GM12801 (cell line): Measurements from ENCODE around the gene FAM20B.

Source experiments
- TF ChIP-seq, protein P1 (sequence below): IDR thresholded peaks from one replicate; pipeline ENCODE4 v1.5.1; 2011; ENCODE audit warnings: control low read depth; ENCODE audit not compliant: insufficient read length; ENCODE audit errors: extremely low read depth

Gene FAM20B

DNA sequence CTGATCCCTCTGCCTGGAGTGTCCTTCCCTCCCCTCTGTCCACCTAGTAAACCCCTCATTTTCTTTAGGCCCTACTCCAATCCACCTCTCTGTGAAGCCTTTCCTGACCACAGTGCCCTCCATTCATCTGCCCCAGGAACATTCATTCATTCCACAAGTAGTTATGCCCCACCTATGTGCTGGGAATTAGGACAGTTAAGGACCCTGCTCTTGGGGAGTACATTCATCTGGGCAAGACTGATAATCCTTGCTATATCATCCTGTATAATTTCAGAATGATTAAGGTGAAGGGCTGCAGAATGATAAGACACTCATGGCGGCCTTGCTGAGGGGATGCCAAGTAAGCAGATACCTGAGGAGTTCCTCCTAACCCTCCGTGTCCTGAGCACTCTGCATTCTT is 10.3 kb upstream of the FAM20B start:
- TF ChIP-seq, protein P1, sequence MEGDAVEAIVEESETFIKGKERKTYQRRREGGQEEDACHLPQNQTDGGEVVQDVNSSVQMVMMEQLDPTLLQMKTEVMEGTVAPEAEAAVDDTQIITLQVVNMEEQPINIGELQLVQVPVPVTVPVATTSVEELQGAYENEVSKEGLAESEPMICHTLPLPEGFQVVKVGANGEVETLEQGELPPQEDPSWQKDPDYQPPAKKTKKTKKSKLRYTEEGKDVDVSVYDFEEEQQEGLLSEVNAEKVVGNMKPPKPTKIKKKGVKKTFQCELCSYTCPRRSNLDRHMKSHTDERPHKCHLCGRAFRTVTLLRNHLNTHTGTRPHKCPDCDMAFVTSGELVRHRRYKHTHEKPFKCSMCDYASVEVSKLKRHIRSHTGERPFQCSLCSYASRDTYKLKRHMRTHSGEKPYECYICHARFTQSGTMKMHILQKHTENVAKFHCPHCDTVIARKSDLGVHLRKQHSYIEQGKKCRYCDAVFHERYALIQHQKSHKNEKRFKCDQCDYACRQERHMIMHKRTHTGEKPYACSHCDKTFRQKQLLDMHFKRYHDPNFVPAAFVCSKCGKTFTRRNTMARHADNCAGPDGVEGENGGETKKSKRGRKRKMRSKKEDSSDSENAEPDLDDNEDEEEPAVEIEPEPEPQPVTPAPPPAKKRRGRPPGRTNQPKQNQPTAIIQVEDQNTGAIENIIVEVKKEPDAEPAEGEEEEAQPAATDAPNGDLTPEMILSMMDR: no peak

DNA sequence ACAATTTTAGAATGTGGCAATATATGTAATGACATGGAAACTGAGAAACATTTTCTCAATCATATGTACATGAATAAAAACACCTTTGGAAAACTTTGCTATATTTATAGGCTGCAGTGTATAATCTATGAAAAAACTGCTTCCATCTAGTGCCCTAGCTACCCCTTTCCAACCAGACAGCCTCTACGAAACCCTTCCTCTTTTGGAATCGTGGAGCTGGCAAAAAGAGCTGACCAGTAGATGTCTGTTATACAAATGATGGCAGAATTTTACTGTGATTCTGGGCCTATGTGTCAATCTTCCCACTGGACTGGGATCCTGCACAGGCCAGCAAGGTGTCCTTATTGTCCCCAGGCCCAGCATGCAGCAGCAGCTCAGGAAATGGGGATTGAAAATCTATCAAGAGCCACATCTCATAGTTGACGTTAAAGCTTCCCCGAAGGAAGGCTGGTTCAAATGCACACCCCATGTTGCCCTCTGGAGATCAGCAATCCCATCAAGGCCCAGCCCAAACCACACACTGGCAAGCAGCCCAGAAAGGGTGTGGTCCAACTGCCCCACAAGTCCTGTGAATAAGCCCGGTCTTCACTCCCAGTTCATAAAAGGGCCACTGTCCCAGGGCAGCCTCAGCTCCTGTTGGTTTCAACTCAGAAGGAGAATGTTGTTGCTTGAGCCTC is 8.8 kb upstream of the FAM20B start:
- TF ChIP-seq, protein P1: no peak

DNA sequence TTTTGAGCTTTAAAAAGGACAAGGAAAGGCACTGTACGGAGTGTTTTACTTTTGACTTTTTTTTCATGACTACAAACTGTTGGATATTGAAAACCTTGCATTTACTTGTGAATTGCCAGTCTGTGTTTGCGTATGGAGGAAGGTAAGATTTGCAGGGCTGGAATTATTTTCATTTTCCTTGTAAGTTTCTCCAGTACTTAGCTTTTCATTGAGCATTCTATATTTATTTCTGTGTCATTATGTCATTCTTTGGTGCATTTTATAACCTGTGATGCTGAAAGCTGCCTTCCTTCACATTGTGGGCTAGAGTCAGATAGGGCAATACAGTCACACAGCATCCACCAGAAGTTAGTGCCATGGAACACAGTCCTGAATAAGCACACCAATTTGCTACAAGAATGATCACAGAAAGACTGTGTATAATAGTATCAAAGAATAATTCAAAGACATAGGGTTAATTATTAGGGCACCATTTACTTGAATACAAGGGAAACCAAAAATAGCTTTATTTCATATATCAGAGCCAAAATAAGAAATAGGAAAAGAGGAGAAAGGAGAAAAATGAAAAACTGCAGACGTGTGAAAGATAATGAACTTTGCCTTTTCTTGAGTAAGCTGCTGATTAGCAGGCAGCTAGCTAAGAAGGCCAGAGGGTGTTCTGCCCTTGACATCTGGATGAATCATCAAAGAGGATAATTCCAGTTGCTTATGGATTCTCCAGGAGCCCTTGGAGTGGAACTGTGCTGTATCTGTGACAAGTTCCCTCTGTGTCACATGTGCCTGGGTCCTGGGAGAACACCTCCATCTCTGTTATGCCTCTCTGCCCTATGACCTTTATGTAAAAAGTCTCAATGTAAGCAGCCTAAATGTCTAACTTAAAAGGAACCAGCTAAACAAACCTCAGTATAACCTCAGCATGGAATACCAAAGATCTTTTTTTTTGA is 8.0 kb upstream of the FAM20B start:
- TF ChIP-seq, protein P1: no peak

DNA sequence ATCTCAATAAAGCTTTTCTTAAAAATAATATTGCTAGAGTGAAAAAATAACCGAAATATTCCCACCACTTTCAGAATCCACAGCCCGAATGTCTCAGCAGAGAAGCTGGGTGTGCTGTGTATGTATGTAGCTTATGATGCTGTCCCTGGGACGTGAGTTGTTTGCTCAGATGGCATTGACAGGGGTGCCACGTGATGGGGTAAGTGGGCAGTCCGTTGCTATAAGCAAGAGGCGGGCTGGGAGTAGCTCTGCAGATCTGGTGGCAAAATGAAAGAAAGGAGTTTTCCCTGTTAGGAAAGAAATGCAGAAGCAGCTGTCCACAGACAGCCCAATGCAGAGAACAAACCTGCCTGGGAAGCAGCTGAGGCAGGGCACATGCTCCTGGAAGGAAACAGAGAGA is 3.8 kb upstream of the FAM20B start:
- TF ChIP-seq, protein P1: no peak

DNA sequence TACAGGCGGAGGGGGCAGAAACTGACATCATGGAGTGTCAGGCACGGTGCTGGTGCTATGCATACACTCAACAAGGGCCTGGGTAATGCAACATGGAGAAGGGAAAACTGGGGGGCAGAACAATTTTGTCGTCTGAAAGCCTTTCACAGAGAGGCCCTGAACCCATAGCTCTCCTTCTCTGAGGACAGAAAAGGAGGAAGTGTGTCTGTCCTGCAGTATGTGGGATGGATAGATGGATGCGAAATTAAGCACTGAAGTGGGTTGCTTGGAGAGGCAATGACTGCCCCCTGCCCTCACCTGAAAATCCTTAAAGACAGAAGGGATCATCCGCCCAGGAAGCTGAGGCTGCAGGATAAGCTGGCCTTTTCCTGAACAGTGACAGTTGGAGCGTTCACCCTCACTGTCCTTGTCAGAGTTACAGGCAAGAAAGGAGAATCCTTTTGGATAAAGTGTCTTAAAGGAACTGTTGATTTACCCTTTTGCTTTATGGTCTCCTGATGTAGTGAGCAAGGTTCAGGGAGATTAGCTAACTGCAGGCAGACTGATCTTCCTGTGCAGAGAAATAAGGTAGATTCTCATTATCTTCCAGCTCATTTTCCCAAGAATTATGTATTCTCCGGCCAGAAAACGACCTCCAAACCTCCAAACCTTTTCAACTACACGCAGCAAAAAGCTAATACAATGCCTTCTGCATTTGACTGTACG is 1.6 kb upstream of the FAM20B start:
- TF ChIP-seq, protein P1: no peak

DNA sequence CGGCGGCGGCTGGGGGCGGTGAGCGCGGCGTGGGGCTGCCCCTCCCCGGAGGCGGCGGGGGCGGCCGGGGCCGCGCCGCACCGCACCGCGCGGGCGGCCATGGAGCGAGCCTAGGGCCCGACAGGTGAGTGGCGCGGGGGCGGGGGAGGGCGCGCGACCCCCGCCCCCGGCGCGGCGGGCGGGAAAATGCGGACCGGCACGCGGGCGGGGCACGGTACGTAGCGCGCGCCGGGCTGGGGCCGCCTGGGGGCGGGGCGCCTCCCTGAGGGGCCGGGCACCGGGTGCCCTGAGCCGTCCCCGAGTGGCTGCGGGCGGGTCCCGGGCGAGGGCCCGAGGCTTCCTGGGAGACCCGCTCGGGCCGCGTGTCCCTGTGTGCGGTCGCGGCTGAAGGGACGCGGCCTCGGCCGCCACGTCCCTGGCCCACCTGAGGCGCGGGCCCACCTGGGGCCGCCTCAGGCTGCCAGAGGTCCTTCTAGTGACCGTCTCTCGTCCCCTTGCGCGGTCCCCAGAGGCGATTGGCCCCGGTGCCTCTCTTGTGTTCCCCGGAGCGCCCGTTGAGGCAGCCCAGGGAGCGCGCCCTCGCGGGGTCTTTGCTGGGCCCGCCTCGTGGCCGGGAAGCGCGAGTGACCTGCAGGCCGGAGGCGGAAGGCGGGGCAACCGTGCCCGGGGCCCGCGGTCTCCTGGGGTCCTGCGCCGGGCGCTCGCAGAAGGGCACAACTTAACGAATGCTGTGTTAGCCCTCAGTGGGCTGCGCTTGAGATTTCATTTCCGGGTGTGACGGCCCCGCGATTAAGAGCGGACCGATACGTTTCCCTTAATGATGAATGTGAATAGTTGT is 500 bp downstream of the FAM20B start:
- TF ChIP-seq, protein P1: no peak
